HEK293T (cell line): ENCODE measurements around the gene CGB1.

Experiments
- ARNT ChIP-seq: fragments of 450-650 bp; IDR thresholded peaks from 2 replicates; pipeline ENCODE4 v1.6.1; 2017; ENCODE audit warnings: mild to moderate bottlenecking
- FOXK2 ChIP-seq: fragments of 450-650 bp; IDR thresholded peaks from 2 replicates; pipeline ENCODE4 v1.6.1; 2016; ENCODE audit warnings: mild to moderate bottlenecking
- TARDBP ChIP-seq: fragments of 450-650 bp; IDR thresholded peaks from 2 replicates; pipeline ENCODE4 v1.6.1; 2016
- ZNF384 ChIP-seq: fragments of 450-650 bp; IDR thresholded peaks from 2 replicates; pipeline ENCODE4 v1.6.1; 2016

GRCh38 chr19:49071860-49072547 lies 35.3 kb upstream of the CGB1 start:
- no peak for TF ChIP-seq ARNT
- no peak for TF ChIP-seq ZNF384
- TF ChIP-seq TARDBP: no peak
- no peak for TF ChIP-seq FOXK2
